ENCODE measurements around the gene FAM107A. TPM values are rescaled to one million over a fixed set of nuclear protein-coding genes. Genes with fewer than 3 reads are reported as not detected.
A peak's percentile ranks its signal among the peaks of the same experiment; 100 is the strongest.

Gene FAM107A
- total RNA-seq, 4 donors from 2014 or later, result 35.7 to 107 (median 92.7) TPM

DNA sequence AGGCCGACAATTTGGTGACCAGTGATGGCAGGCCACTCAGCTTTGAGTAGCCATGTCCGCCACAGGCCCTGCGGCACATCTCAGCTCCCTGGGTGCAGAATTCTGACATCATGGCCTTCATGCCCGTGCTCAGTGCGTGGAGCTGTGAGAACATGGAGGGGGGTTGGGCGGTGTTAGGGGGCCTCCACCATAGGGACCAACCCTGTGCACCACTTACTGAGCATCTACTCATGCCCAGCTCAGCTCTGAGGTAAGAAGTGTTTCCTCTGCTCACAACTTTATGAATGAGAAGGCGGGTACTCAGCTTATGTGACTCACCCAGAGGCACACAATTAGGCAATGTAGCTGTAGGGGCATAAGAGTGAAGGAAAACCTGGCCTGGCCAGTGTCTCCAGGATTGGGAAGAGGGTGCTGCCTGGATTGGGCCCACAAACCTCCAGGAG lies 50.7 kb downstream of the FAM107A start:
- H3K4me1 ChIP-seq, result peaks cover 0 to 13% (median 7%) of the 10 kb centered on the region in 4 donors
- H3K27ac ChIP-seq (replicated peaks in 1 of 4), result no peak overlapping the region
- H3K27me3 ChIP-seq, result no peaks in the 10 kb centered on the region
- H3K36me3 ChIP-seq, result peaks cover 17 to 99% (median 86%) of the 10 kb centered on the region in 4 donors
- no peak overlapping the region for H3K4me3 ChIP-seq
- H3K9me3 ChIP-seq, result no peaks in the 10 kb centered on the region
- TF ChIP-seq, protein P1, sequence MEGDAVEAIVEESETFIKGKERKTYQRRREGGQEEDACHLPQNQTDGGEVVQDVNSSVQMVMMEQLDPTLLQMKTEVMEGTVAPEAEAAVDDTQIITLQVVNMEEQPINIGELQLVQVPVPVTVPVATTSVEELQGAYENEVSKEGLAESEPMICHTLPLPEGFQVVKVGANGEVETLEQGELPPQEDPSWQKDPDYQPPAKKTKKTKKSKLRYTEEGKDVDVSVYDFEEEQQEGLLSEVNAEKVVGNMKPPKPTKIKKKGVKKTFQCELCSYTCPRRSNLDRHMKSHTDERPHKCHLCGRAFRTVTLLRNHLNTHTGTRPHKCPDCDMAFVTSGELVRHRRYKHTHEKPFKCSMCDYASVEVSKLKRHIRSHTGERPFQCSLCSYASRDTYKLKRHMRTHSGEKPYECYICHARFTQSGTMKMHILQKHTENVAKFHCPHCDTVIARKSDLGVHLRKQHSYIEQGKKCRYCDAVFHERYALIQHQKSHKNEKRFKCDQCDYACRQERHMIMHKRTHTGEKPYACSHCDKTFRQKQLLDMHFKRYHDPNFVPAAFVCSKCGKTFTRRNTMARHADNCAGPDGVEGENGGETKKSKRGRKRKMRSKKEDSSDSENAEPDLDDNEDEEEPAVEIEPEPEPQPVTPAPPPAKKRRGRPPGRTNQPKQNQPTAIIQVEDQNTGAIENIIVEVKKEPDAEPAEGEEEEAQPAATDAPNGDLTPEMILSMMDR (IDR thresholded peaks at IDR 0.05), result no peak
- TF ChIP-seq EP300 (IDR thresholded peaks at IDR 0.05) (no peak), POLR2AphosphoS5 (IDR thresholded peaks at IDR 0.05) (no peak), POLR2A (IDR thresholded peaks at IDR 0.05; ENCODE audit: low read depth) (no peak)
- DNase-seq (ENCODE audit: extremely low spot score), result peak; percentile 81
- intact Hi-C loops (cut with DNase I), result no loop called here
- no CpG with 5 or more reads among the region's 7 CpGs for WGBS

DNA sequence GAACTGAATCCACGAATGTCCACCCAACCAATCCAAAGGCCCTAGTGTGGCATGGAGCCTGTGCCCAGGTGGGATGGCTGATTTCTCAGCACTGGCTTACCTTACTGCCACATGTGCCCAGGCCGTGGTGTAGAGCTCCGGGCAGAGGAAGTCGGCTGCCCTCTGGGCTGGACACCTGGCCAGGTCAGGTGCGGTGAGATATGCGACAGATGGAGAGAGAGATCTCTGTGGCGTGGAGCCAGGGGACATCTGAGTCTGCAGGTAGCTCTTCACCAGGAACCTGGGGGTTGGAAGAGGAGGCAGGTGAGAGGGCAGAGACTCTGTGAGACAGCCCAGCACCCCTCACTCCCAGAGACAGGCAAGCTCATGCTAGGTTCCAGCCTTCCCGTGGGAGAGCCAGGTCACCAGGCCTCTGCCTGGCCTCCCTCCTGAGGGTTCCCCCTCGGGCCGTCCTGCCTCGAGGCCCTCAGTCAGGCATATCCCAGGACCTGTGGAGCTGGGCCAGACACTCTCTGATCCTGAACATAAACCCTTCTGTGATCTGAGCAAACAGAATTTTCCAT lies 52.8 kb downstream of the FAM107A start:
- peak; percentile 82 for DNase-seq (ENCODE audit: extremely low spot score)
- H3K36me3 ChIP-seq, result peaks cover 9 to 99% (median 86%) of the 10 kb centered on the region in 4 donors
- 86% methylated on average over 10 of the region's 11 CpGs for WGBS
- no peaks in the 10 kb centered on the region for H3K27me3 ChIP-seq
- intact Hi-C loops (cut with DNase I), result no loop called here
- H3K4me1 ChIP-seq, result peaks cover 0 to 17% (median 10%) of the 10 kb centered on the region in 4 donors
- no peaks in the 10 kb centered on the region for H3K9me3 ChIP-seq
- H3K4me3 ChIP-seq, result no peak overlapping the region
- no peak for TF ChIP-seq EP300 (IDR thresholded peaks at IDR 0.05)
- TF ChIP-seq POLR2AphosphoS5 (IDR thresholded peaks at IDR 0.05), result no peak
- TF ChIP-seq, protein P1 (IDR thresholded peaks at IDR 0.05), result no peak
- TF ChIP-seq POLR2A (IDR thresholded peaks at IDR 0.05; ENCODE audit: low read depth), result no peak
- H3K27ac ChIP-seq (replicated peaks in 1 of 4), result no peak overlapping the region

DNA sequence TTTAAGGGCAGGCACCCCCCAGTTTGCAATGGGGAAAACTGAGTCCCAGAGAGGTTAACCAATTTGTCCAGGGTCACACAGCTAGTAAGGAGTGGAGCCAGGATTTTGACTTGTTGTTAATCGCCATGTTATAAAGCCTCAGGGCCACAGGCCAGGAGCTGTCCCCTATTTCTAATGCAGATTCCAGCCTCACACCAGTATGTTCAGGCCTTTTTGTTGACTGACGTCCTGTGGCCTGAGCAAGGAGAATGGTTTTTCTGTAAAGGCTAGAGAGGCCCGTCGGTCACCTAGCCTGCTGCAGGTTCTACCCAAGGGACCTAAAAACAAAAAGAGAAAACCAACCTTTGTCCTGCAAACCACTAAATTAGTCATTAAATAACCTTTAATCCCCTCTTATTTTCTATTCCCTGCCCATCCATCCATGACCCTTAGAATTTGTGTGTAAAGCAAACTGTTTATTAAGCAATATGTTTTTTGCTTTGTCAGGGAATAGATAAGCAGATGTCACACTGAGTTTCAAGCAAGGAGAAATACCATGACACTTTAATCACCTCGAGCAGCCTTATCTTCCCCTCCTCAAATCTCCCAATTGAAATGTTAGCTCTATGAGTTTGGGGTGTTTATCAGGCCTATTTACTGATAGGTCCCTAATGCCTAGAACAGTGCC lies 54.3 kb downstream of the FAM107A start:
- WGBS, result 82% methylated on average over 5 of the region's 5 CpGs
- no peaks in the 10 kb centered on the region for H3K9me3 ChIP-seq
- H3K36me3 ChIP-seq, result peaks cover 9 to 100% (median 90%) of the 10 kb centered on the region in 4 donors
- no peaks in the 10 kb centered on the region for H3K27me3 ChIP-seq
- DNase-seq (ENCODE audit: extremely low spot score), result no peak
- TF ChIP-seq, protein P1 (IDR thresholded peaks at IDR 0.05), result no peak
- TF ChIP-seq POLR2AphosphoS5 (IDR thresholded peaks at IDR 0.05) (no peak), EP300 (IDR thresholded peaks at IDR 0.05) (no peak), POLR2A (IDR thresholded peaks at IDR 0.05; ENCODE audit: low read depth) (no peak)
- no peak overlapping the region for H3K4me3 ChIP-seq
- no peak overlapping the region for H3K27ac ChIP-seq (replicated peaks in 1 of 4)
- intact Hi-C loops (cut with DNase I), result no loop called here
- peaks cover 0 to 8% (median 3%) of the 10 kb centered on the region in 4 donors for H3K4me1 ChIP-seq

DNA sequence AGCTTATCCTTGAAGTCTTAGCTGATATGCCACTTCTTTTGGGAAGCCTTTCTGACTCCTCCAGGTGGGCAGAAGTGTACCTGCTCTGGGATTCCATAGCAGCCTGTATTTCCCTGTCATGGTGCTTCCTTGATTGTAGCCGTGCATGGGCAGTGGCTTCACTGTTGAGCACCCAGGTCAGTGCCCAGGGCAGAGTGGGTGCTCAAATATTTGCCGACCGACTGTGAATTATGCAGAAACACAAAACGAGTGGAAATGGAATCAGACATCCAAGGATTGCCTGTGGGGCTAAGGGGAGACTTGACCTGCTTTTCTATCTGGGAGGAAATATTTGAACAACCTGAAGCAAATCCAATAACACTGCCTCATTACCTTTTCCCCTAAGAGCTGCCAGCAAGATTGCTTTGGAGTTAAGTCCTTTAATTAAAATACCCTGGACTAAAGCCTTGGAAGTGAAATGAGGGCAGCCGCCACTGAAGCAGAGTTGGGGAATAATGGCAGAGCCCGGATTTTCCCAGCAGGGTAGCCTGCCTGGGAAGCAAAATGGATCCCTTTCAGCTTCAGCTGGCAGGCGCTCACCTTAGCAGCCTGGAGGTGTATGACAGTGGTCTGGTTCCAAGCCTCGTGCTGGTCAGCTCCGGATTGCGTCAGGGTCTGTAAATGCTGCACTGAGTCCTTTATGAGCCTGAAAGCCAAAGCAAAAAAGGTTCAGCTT lies 55.1 kb downstream of the FAM107A start:
- H3K36me3 ChIP-seq, result peaks cover 9 to 98% (median 90%) of the 10 kb centered on the region in 4 donors
- intact Hi-C loops (cut with DNase I), result no loop called here
- H3K9me3 ChIP-seq, result no peaks in the 10 kb centered on the region
- 72% methylated on average over 10 of the region's 10 CpGs for WGBS
- TF ChIP-seq POLR2AphosphoS5 (IDR thresholded peaks at IDR 0.05), result no peak
- no peak for TF ChIP-seq EP300 (IDR thresholded peaks at IDR 0.05)
- TF ChIP-seq, protein P1 (IDR thresholded peaks at IDR 0.05), result no peak
- TF ChIP-seq POLR2A (IDR thresholded peaks at IDR 0.05; ENCODE audit: low read depth), result no peak
- no peaks in the 10 kb centered on the region for H3K27me3 ChIP-seq
- H3K27ac ChIP-seq (replicated peaks in 1 of 4), result no peak overlapping the region
- no peak for DNase-seq (ENCODE audit: extremely low spot score)
- peaks cover 0 to 8% (median 3%) of the 10 kb centered on the region in 4 donors for H3K4me1 ChIP-seq
- H3K4me3 ChIP-seq, result no peak overlapping the region

All from esophagus muscularis mucosa (tissue), 4 donors.